ENCODE results near the gene RASSF8.

The RASSF8 gene

GRCh38 chr12:26100666-26101349 lies 142.3 kb downstream of the RASSF8 start:
- no peaks in the 10 kb centered on the region for H3K9me3 ChIP-seq (ENCODE audit: insufficient read depth, low read length)
- no peaks in the 10 kb centered on the region for H3K79me2 ChIP-seq (ENCODE audit: insufficient read depth, low read length)
- no peaks in the 10 kb centered on the region for H3K9me2 ChIP-seq (replicated peaks; ENCODE audit: insufficient read depth, low read length)
- no peak overlapping the region for H2AFZ ChIP-seq (ENCODE audit: low read depth, low read length, severe bottlenecking)
- no peak for TF ChIP-seq EZH2phosphoT487 (conservative IDR thresholded peaks at IDR 0.05; ENCODE audit: low read length)
- TF ChIP-seq CTCF (IDR thresholded peaks at IDR 0.05; ENCODE audit: insufficient read depth, low read length, poor library complexity, severe bottlenecking) = no peak
- no peaks in the 10 kb centered on the region for H3K36me3 ChIP-seq (ENCODE audit: low read length)
- no peak overlapping the region for H3K27ac ChIP-seq (ENCODE audit: low read depth, low read length)
- H3K9ac ChIP-seq (ENCODE audit: low read length) = no peak overlapping the region
- no peak overlapping the region for H3K4me2 ChIP-seq (ENCODE audit: low read depth, low read length, poor library complexity, severe bottlenecking)
- H3F3A ChIP-seq (ENCODE audit: insufficient read depth) = no peaks in the 10 kb centered on the region
- no peaks in the 10 kb centered on the region for H4K20me1 ChIP-seq (ENCODE audit: low read depth, low read length)
- H3K27me3 ChIP-seq (ENCODE audit: low read length) = no peaks in the 10 kb centered on the region
- no peak overlapping the region for H3K4me3 ChIP-seq (ENCODE audit: insufficient read depth, low read length, poor library complexity, severe bottlenecking)

- Histone ChIP-seq H3K9ac (ENCODE audit: low read length) (no peak overlapping the region), H4K20me1 (ENCODE audit: low read depth, low read length) (no peaks in the 10 kb centered on the region), H3K9me2 (replicated peaks; ENCODE audit: insufficient read depth, low read length) (no peaks in the 10 kb centered on the region), H2AFZ (ENCODE audit: low read depth, low read length, severe bottlenecking) (no peak overlapping the region), H3K27ac (ENCODE audit: low read depth, low read length) (no peak overlapping the region), H3K4me2 (ENCODE audit: low read depth, low read length, poor library complexity, severe bottlenecking) (no peak overlapping the region), H3K4me3 (ENCODE audit: insufficient read depth, low read length, poor library complexity, severe bottlenecking) (no peak overlapping the region), H3F3A (ENCODE audit: insufficient read depth) (no peaks in the 10 kb centered on the region), H3K36me3 (ENCODE audit: low read length) (no peaks in the 10 kb centered on the region), H3K27me3 (ENCODE audit: low read length) (no peaks in the 10 kb centered on the region), H3K79me2 (ENCODE audit: insufficient read depth, low read length) (no peaks in the 10 kb centered on the region), H3K9me3 (ENCODE audit: insufficient read depth, low read length) (no peaks in the 10 kb centered on the region)
- no peak for TF ChIP-seq EZH2phosphoT487 (conservative IDR thresholded peaks at IDR 0.05; ENCODE audit: low read length)
- TF ChIP-seq CTCF (IDR thresholded peaks at IDR 0.05; ENCODE audit: insufficient read depth, low read length, poor library complexity, severe bottlenecking) = no peak
These were observed 142.9 kb downstream of the RASSF8 start for GRCh38 chr12:26101350-26101734.

- no peaks in the 10 kb centered on the region for H3K79me2 ChIP-seq (ENCODE audit: insufficient read depth, low read length)
- no peaks in the 10 kb centered on the region for H4K20me1 ChIP-seq (ENCODE audit: low read depth, low read length)
- no peak overlapping the region for H3K4me3 ChIP-seq (ENCODE audit: insufficient read depth, low read length, poor library complexity, severe bottlenecking)
- H3K27me3 ChIP-seq (ENCODE audit: low read length) = no peaks in the 10 kb centered on the region
- H3K9me2 ChIP-seq (replicated peaks; ENCODE audit: insufficient read depth, low read length) = no peaks in the 10 kb centered on the region
- no peak overlapping the region for H3K4me2 ChIP-seq (ENCODE audit: low read depth, low read length, poor library complexity, severe bottlenecking)
- H3K9ac ChIP-seq (ENCODE audit: low read length) = no peak overlapping the region
- no peaks in the 10 kb centered on the region for H3K36me3 ChIP-seq (ENCODE audit: low read length)
- TF ChIP-seq CTCF (IDR thresholded peaks at IDR 0.05; ENCODE audit: insufficient read depth, low read length, poor library complexity, severe bottlenecking) (no peak), EZH2phosphoT487 (conservative IDR thresholded peaks at IDR 0.05; ENCODE audit: low read length) (no peak)
- no peak overlapping the region for H2AFZ ChIP-seq (ENCODE audit: low read depth, low read length, severe bottlenecking)
- H3K9me3 ChIP-seq (ENCODE audit: insufficient read depth, low read length) = no peaks in the 10 kb centered on the region
- H3K27ac ChIP-seq (ENCODE audit: low read depth, low read length) = no peak overlapping the region
- H3F3A ChIP-seq (ENCODE audit: insufficient read depth) = no peaks in the 10 kb centered on the region
These were observed 143.3 kb downstream of the RASSF8 start for GRCh38 chr12:26101763-26102162.

Data from SU-DHL-6 (cell line).